HepG2 (cell line): ENCODE measurements around the gene DTYMK. TPM values are rescaled to one million over a fixed set of nuclear protein-coding genes. Genes with fewer than 3 reads are reported as not detected.
A peak's percentile ranks its signal among the peaks of the same experiment; 100 is the strongest.

ENCODE experiments used
- ARNT2 ChIP-seq: sonication (generic); formaldehyde crosslinking; IDR thresholded peaks from 2 replicates; pipeline ENCODE4 v1.8.0; 2022; ENCODE audit warnings: mild to moderate bottlenecking, low read depth, missing genetic modification reagents, moderate library complexity
- CENPT ChIP-seq: sonication (generic); formaldehyde crosslinking; IDR thresholded peaks from 2 replicates; pipeline ENCODE4 v1.8.0; 2022; ENCODE audit warnings: low read depth, mild to moderate bottlenecking, moderate library complexity, missing genetic modification reagents
- KAT7 ChIP-seq: IDR thresholded peaks from 2 replicates; pipeline ENCODE4 v1.6.1; 2018; ENCODE audit warnings: borderline replicate concordance, missing compliant biosample characterization
- KAT8 ChIP-seq: IDR thresholded peaks from 2 replicates; pipeline ENCODE4 v1.6.1; 2016; ENCODE audit warnings: missing genetic modification reagents, missing compliant biosample characterization
- MAFG ChIP-seq: sonication (generic); formaldehyde crosslinking; IDR thresholded peaks from 2 replicates; pipeline ENCODE4 v1.5.1; 2020; ENCODE audit warnings: mild to moderate bottlenecking, missing genetic modification reagents
- NAIF1 ChIP-seq: sonication (generic); formaldehyde crosslinking; IDR thresholded peaks from 2 replicates; pipeline ENCODE4 v1.5.0; 2020; ENCODE audit warnings: mild to moderate bottlenecking, missing genetic modification reagents, borderline replicate concordance
- NCOA2 ChIP-seq: sonication (generic); formaldehyde crosslinking; IDR thresholded peaks from 2 replicates; pipeline ENCODE4 v1.8.0; 2022; ENCODE audit warnings: inconsistent platforms
- NCOA5 ChIP-seq: sonication (generic); formaldehyde crosslinking; IDR thresholded peaks from 2 replicates; pipeline ENCODE4 v1.4.0; 2020; ENCODE audit warnings: missing genetic modification reagents
- PAF1 ChIP-seq: IDR thresholded peaks from 2 replicates; pipeline ENCODE4 v1.6.1; 2016; ENCODE audit warnings: missing genetic modification reagents, missing compliant biosample characterization
- TSC22D2 ChIP-seq: sonication (generic); formaldehyde crosslinking; IDR thresholded peaks from 2 replicates; pipeline ENCODE4 v1.5.1; 2020; ENCODE audit warnings: missing genetic modification reagents, mild to moderate bottlenecking, borderline replicate concordance
- ZNF883 ChIP-seq: sonication (generic); formaldehyde crosslinking; IDR thresholded peaks from 2 replicates; pipeline ENCODE4 v1.5.1; 2020; ENCODE audit warnings: mild to moderate bottlenecking, missing genetic modification reagents; ENCODE audit errors: not compliant biosample characterization
- polyA plus RNA-seq, 8 experiments: library from polyadenylated mRNA; depleted of rRNA in 3 of 8; stranded (reverse) in 7 of 8; unstranded in 1 of 8; fragments of >200 nt; fragmentation: Illumina TruSeq in 4 of 8; extraction: Trizol in 4 of 8; gene quantifications; 2 replicates each; pipeline versions ENCODE4 v1.2.1 to v1.2.3, GENCODE V29; 2011 to 2016; ENCODE audit warnings: low read depth in 4 of 8, missing spikeins in 1 of 8, mixed read lengths in 1 of 8; ENCODE audit not compliant: insufficient read depth in 1 of 8
- total RNA-seq, 5 experiments: library from RNA; depleted of rRNA; stranded (reverse); fragments of >200 nt; fragmentation: Illumina TruSeq; extraction: Trizol; gene quantifications; 2 replicates each; pipeline ENCODE4 v1.2.3, GENCODE V29; 2016; ENCODE audit warnings: low read depth in 1 of 5
- TF ChIP-seq, protein P1 (sequence below): sonication (generic); formaldehyde crosslinking; IDR thresholded peaks from 2 replicates; pipeline ENCODE4 v1.8.0; 2022; ENCODE audit warnings: mild to moderate bottlenecking, missing genetic modification reagents, borderline replicate concordance
- TF ChIP-seq, protein P2 (sequence below): sonication (generic); formaldehyde crosslinking; IDR thresholded peaks from 2 replicates; pipeline ENCODE4 v1.9.0; 2021; ENCODE audit warnings: missing genetic modification reagents, mild to moderate bottlenecking, borderline replicate concordance
- TF ChIP-seq, protein P3 (sequence below): sonication (generic); formaldehyde crosslinking; IDR thresholded peaks from 2 replicates; pipeline ENCODE4 v1.4.0; 2020; ENCODE audit warnings: mild to moderate bottlenecking, missing genetic modification reagents
- TF ChIP-seq, protein P4 (sequence below): sonication (generic); formaldehyde crosslinking; IDR thresholded peaks from 2 replicates; pipeline ENCODE4 v1.5.0; 2020; ENCODE audit warnings: mild to moderate bottlenecking, missing genetic modification reagents
- TF ChIP-seq, protein P5 (sequence below): sonication (generic); formaldehyde crosslinking; IDR thresholded peaks from 2 replicates; pipeline ENCODE4 v1.4.0; 2020; ENCODE audit warnings: missing genetic modification reagents
- TF ChIP-seq, protein P6 (sequence below): sonication (generic); formaldehyde crosslinking; IDR thresholded peaks from 2 replicates; pipeline ENCODE4 v1.4.0; 2020; ENCODE audit warnings: missing genetic modification reagents, mild to moderate bottlenecking, borderline replicate concordance

DTYMK gene
- total and polyA plus RNA-seq, 2 of the 13 experiments (the other 11 are each of a cell fraction or from before 2014, with no cell fraction given), result 57.5 to 134 TPM

DNA sequence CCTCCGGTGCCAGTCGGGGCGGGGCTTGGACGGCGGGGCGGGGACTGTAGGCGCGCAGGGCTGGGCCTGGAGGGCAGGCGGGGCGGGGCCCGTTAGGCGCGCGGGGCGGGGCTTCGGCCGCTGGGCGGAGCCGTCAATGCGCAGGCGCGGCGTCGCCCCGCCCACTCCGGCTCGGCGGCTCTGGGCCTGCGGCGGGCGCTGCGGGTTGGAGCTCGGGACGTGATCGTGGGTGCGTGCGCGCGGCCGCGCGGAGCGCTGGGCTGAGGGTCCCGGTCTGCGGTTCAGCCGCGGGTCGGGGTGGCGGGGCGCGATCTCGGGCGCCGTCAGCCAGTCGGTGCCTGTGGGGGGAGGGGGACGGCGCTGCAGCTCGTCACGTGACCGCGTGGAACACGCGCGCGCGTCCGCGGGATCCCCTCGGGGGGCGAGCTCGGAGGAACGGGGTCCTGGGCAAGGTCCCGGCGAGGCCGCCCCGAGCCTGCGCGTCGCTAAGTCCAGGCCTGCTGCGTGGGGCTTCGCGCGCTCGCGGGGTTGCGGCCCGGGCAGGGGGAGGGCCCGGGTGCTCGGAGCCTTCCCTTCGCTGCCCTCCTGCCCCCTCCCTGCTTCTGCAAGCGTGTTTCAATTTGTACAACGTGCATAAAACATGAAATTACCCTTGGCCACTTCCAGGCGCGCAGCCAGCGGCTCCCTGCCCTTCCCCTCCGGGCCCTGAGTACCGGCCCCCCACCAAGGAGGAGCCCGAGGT is 48.0 kb upstream of the DTYMK start, which contains the start of gene D2HGDH (continued):
- TF ChIP-seq NCOA5 (CRISPR knock-in tag) (no peak), CENPT (CRISPR knock-in tag) (peak; percentile 97), KAT8 (CRISPR knock-in tag) (no peak), ARNT2 (CRISPR knock-in tag) (peak; percentile 86), NCOA2 (CRISPR knock-in tag) (no peak), MAFG (CRISPR knock-in tag) (no peak), TSC22D2 (CRISPR knock-in tag) (no peak), PAF1 (CRISPR knock-in tag) (no peak), NAIF1 (CRISPR knock-in tag) (no peak), ZNF883 (no peak), KAT7 (CRISPR knock-in tag) (no peak; the same call in 1 of the 2 replicates)
- TF ChIP-seq, protein P1, sequence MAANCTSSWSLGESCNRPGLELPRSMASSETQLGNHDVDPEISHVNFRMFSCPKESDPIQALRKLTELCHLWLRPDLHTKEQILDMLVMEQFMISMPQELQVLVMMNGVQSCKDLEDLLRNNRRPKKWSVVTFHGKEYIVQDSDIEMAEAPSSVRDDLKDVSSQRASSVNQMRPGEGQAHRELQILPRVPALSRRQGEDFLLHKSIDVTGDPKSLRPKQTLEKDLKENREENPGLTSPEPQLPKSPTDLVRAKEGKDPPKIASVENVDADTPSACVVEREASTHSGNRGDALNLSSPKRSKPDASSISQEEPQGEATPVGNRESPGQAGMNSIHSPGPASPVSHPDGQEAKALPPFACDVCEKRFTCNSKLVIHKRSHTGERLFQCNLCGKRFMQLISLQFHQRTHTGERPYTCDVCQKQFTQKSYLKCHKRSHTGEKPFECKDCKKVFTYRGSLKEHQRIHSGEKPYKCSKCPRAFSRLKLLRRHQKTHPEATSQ (CRISPR knock-in tag), result no peak
- TF ChIP-seq, protein P2, sequence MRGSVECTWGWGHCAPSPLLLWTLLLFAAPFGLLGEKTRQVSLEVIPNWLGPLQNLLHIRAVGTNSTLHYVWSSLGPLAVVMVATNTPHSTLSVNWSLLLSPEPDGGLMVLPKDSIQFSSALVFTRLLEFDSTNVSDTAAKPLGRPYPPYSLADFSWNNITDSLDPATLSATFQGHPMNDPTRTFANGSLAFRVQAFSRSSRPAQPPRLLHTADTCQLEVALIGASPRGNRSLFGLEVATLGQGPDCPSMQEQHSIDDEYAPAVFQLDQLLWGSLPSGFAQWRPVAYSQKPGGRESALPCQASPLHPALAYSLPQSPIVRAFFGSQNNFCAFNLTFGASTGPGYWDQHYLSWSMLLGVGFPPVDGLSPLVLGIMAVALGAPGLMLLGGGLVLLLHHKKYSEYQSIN (CRISPR knock-in tag), result no peak
- TF ChIP-seq, protein P3, sequence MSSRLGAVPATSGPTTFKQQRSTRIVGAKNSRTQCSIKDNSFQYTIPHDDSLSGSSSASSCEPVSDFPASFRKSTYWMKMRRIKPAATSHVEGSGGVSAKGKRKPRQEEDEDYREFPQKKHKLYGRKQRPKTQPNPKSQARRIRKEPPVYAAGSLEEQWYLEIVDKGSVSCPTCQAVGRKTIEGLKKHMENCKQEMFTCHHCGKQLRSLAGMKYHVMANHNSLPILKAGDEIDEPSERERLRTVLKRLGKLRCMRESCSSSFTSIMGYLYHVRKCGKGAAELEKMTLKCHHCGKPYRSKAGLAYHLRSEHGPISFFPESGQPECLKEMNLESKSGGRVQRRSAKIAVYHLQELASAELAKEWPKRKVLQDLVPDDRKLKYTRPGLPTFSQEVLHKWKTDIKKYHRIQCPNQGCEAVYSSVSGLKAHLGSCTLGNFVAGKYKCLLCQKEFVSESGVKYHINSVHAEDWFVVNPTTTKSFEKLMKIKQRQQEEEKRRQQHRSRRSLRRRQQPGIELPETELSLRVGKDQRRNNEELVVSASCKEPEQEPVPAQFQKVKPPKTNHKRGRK (CRISPR knock-in tag), result no peak
- TF ChIP-seq, protein P4, sequence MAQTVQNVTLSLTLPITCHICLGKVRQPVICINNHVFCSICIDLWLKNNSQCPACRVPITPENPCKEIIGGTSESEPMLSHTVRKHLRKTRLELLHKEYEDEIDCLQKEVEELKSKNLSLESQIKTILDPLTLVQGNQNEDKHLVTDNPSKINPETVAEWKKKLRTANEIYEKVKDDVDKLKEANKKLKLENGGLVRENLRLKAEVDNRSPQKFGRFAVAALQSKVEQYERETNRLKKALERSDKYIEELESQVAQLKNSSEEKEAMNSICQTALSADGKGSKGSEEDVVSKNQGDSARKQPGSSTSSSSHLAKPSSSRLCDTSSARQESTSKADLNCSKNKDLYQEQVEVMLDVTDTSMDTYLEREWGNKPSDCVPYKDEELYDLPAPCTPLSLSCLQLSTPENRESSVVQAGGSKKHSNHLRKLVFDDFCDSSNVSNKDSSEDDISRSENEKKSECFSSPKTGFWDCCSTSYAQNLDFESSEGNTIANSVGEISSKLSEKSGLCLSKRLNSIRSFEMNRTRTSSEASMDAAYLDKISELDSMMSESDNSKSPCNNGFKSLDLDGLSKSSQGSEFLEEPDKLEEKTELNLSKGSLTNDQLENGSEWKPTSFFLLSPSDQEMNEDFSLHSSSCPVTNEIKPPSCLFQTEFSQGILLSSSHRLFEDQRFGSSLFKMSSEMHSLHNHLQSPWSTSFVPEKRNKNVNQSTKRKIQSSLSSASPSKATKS (CRISPR knock-in tag), result no peak
- TF ChIP-seq, protein P5, sequence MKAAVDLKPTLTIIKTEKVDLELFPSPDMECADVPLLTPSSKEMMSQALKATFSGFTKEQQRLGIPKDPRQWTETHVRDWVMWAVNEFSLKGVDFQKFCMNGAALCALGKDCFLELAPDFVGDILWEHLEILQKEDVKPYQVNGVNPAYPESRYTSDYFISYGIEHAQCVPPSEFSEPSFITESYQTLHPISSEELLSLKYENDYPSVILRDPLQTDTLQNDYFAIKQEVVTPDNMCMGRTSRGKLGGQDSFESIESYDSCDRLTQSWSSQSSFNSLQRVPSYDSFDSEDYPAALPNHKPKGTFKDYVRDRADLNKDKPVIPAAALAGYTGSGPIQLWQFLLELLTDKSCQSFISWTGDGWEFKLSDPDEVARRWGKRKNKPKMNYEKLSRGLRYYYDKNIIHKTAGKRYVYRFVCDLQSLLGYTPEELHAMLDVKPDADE (CRISPR knock-in tag), result no peak
- TF ChIP-seq, protein P6, sequence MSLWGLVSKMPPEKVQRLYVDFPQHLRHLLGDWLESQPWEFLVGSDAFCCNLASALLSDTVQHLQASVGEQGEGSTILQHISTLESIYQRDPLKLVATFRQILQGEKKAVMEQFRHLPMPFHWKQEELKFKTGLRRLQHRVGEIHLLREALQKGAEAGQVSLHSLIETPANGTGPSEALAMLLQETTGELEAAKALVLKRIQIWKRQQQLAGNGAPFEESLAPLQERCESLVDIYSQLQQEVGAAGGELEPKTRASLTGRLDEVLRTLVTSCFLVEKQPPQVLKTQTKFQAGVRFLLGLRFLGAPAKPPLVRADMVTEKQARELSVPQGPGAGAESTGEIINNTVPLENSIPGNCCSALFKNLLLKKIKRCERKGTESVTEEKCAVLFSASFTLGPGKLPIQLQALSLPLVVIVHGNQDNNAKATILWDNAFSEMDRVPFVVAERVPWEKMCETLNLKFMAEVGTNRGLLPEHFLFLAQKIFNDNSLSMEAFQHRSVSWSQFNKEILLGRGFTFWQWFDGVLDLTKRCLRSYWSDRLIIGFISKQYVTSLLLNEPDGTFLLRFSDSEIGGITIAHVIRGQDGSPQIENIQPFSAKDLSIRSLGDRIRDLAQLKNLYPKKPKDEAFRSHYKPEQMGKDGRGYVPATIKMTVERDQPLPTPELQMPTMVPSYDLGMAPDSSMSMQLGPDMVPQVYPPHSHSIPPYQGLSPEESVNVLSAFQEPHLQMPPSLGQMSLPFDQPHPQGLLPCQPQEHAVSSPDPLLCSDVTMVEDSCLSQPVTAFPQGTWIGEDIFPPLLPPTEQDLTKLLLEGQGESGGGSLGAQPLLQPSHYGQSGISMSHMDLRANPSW, result no peak
